Suprapubic skin (tissue), 4 donors: Measurements from ENCODE around the gene UTF1.

Experiments used
- EP300 ChIP-seq: sonication (generic); formaldehyde crosslinking; IDR thresholded peaks from one replicate; pipeline ENCODE4 v1.6.1; 2017; ENCODE audit warnings: antibody characterized with exemption
- POLR2AphosphoS5 ChIP-seq, 3 donors: sonication (generic); formaldehyde crosslinking; IDR thresholded peaks; one replicate each; pipeline ENCODE4 v1.6.1; 2017; ENCODE audit warnings: antibody characterized with exemption in 3 of 3
- TF ChIP-seq, protein P1 (sequence below), 2 donors: fragments of 200-600 bp in 1 of 2; fragments of 450-650 bp in 1 of 2; sonication (generic) in 1 of 2; IDR thresholded peaks; one replicate each; pipeline ENCODE4 v1.5.1; 2016 to 2019; ENCODE audit warnings: antibody characterized with exemption in 2 of 2, mild to moderate bottlenecking in 1 of 2, moderate library complexity in 1 of 2

DNA sequence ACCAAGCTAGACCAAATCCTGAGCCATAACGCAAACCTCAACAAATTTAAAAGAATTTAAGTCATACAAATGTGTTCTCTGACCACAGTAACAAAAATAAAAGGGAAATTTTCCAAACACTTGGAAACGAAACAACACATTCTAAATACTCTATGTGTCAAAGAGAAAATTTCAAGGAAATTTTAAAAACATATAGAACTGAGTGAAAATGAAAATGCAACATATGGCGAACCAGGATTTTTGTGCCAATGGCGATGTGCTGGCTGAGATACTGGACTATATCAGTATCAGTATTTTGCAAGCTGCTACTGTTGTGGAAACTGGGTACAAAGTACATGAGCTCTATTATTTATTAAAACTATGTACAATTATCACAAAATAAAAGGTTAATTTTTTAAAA lies 35.9 kb upstream of the UTF1 start:
- TF ChIP-seq EP300 (no peak), POLR2AphosphoS5 (IDR thresholded peaks at IDR 0.05) (no peak)
- TF ChIP-seq, protein P1, sequence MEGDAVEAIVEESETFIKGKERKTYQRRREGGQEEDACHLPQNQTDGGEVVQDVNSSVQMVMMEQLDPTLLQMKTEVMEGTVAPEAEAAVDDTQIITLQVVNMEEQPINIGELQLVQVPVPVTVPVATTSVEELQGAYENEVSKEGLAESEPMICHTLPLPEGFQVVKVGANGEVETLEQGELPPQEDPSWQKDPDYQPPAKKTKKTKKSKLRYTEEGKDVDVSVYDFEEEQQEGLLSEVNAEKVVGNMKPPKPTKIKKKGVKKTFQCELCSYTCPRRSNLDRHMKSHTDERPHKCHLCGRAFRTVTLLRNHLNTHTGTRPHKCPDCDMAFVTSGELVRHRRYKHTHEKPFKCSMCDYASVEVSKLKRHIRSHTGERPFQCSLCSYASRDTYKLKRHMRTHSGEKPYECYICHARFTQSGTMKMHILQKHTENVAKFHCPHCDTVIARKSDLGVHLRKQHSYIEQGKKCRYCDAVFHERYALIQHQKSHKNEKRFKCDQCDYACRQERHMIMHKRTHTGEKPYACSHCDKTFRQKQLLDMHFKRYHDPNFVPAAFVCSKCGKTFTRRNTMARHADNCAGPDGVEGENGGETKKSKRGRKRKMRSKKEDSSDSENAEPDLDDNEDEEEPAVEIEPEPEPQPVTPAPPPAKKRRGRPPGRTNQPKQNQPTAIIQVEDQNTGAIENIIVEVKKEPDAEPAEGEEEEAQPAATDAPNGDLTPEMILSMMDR (IDR thresholded peaks at IDR 0.05), result no peak
